ENCODE results near the gene BCL11A. TPM values are rescaled to one million over a fixed set of nuclear protein-coding genes. Genes with fewer than 3 reads are reported as not detected.

Gene BCL11A
- total and polyA plus RNA-seq, 10 donors: 41.1 to 121 (median 84.0) TPM

GRCh38 chr2:60498127-60498815 lies 55.2 kb downstream of the BCL11A start:
- no peaks in the 10 kb centered on the region for H3K9me3 ChIP-seq
- intact Hi-C loops (cut with DNase I; ENCODE audit: low total_unique reads): no loop called here
- TF ChIP-seq POLR2A (IDR thresholded peaks at IDR 0.05) (no peak), POLR2AphosphoS5 (IDR thresholded peaks at IDR 0.05) (peak in 1 of 3 donors; percentile 55), CTCF (IDR thresholded peaks at IDR 0.05 in 8 of 11, conservative IDR thresholded peaks at IDR 0.05 in 3 of 11) (no peak)
- peaks cover 0 to 15% (median 0%) of the 10 kb centered on the region in 6 donors for H3K36me3 ChIP-seq
- peaks cover 0 to 95% (median 39%) of the 10 kb centered on the region in 6 donors for H3K4me1 ChIP-seq
- peak; percentile 71 for DNase-seq
- H3K4me3 ChIP-seq: no peak overlapping the region
- WGBS, 5 donors: 87 to 96% (median 91%) methylated on average over 4 to 8 of the region's 8 CpGs
- H3K27ac ChIP-seq: peak overlapping the region in 6 of 8 donors; percentile 32 to 77 (median 61)
- H3K27me3 ChIP-seq (replicated peaks in 1 of 7): no peaks in the 10 kb centered on the region

GRCh38 chr2:60497500-60497899 lies 56.0 kb downstream of the BCL11A start:
- peaks cover 0 to 13% (median 0%) of the 10 kb centered on the region in 6 donors for H3K36me3 ChIP-seq
- peaks cover 0 to 95% (median 40%) of the 10 kb centered on the region in 6 donors for H3K4me1 ChIP-seq
- no peak for DNase-seq
- 81 to 93% (median 89%) methylated on average over 2 of the region's 2 CpGs for WGBS, 5 donors
- intact Hi-C loops (cut with DNase I; ENCODE audit: low total_unique reads): no loop called here
- H3K9me3 ChIP-seq: no peaks in the 10 kb centered on the region
- TF ChIP-seq POLR2A (IDR thresholded peaks at IDR 0.05): no peak
- no peak for TF ChIP-seq CTCF (IDR thresholded peaks at IDR 0.05 in 8 of 11, conservative IDR thresholded peaks at IDR 0.05 in 3 of 11)
- no peak for TF ChIP-seq POLR2AphosphoS5 (IDR thresholded peaks at IDR 0.05)
- no peaks in the 10 kb centered on the region for H3K27me3 ChIP-seq (replicated peaks in 1 of 7)
- H3K4me3 ChIP-seq: no peak overlapping the region
- peak overlapping the region in 4 of 8 donors; percentile 59 to 77 (median 67) for H3K27ac ChIP-seq

GRCh38 chr2:60496956-60497355 lies 56.5 kb downstream of the BCL11A start:
- no peaks in the 10 kb centered on the region for H3K9me3 ChIP-seq
- no peak for DNase-seq
- H3K27ac ChIP-seq: peak overlapping the region in 2 of 8 donors; percentile 11 to 77
- H3K4me3 ChIP-seq: no peak overlapping the region
- no peaks in the 10 kb centered on the region for H3K27me3 ChIP-seq (replicated peaks in 1 of 7)
- TF ChIP-seq POLR2AphosphoS5 (IDR thresholded peaks at IDR 0.05): no peak
- no peak for TF ChIP-seq CTCF (IDR thresholded peaks at IDR 0.05 in 8 of 11, conservative IDR thresholded peaks at IDR 0.05 in 3 of 11)
- TF ChIP-seq POLR2A (IDR thresholded peaks at IDR 0.05): no peak
- WGBS, 5 donors: 89 to 92% (median 90%) methylated on average over 5 of the region's 5 CpGs
- H3K36me3 ChIP-seq: peaks cover 0 to 11% (median 0%) of the 10 kb centered on the region in 6 donors
- intact Hi-C loops (cut with DNase I; ENCODE audit: low total_unique reads): no loop called here
- H3K4me1 ChIP-seq: peaks cover 0 to 95% (median 42%) of the 10 kb centered on the region in 6 donors

- Histone ChIP-seq H3K27ac (peak overlapping the region in 2 of 8 donors; percentile 11 to 77), H3K4me3 (no peak overlapping the region), H3K9me3 (no peaks in the 10 kb centered on the region), H3K27me3 (replicated peaks in 1 of 7) (no peaks in the 10 kb centered on the region), H3K4me1 (peaks cover 0 to 95% (median 44%) of the 10 kb centered on the region in 6 donors), H3K36me3 (peaks cover 0 to 9% (median 0%) of the 10 kb centered on the region in 6 donors)
- WGBS, 5 donors: 60 to 95% (median 93%) methylated on average over 1 of the region's 1 CpG
- intact Hi-C loops (cut with DNase I; ENCODE audit: low total_unique reads): no loop called here
- no peak for DNase-seq
- TF ChIP-seq POLR2A (IDR thresholded peaks at IDR 0.05) (no peak), POLR2AphosphoS5 (IDR thresholded peaks at IDR 0.05) (no peak), CTCF (IDR thresholded peaks at IDR 0.05 in 8 of 11, conservative IDR thresholded peaks at IDR 0.05 in 3 of 11) (no peak)
These were observed 57.0 kb downstream of the BCL11A start for GRCh38 chr2:60496475-60496874.
